ENCODE measurements around the gene SLAMF9. TPM values are rescaled to one million over a fixed set of nuclear protein-coding genes. Genes with fewer than 3 reads are reported as not detected.
A peak's percentile ranks its signal among the peaks of the same experiment; 100 is the strongest.

SLAMF9 gene
- polyA plus RNA-seq, 2 of the 4 experiments (the other 2 are of a cell fraction): 0.22 to 0.25 TPM

DNA sequence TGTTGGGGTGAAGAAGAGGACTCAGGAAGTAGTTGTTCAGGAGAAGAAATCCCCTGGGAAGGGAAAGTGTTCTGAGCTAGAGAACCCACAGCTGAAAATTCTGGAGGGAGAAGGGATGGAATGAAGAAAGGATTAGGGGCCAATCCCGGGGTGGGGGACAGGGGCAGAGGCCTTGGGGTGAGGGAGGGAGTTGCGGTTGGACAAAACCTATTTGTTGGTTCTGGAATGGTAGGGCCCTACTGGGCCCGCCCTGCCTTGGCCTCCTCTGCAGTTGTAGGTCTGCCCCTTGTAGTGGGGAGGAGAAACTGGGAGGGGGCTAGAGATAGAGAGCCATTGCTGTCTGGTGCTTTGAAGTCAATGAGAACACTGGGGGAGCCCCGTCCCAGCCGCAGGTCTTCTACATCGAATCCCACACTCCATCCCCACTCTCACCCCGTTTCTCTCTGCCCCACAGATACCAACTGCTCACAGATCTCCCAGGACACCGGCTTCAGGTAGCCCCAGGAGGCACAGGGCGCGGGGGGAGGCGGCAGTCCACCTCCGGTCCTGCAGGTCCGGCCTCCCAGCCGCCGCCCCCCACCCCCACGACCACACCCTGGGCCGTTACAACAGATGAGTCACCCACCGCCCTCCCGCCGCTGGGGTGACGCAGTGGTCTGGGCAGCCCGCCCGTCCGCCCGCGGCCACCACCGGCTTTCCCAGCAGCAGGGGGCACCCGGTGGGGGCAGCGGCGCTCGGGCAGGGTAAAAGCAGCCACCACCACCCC is 29.8 kb downstream of the SLAMF9 start (continued):
- TF ChIP-seq, protein P1, sequence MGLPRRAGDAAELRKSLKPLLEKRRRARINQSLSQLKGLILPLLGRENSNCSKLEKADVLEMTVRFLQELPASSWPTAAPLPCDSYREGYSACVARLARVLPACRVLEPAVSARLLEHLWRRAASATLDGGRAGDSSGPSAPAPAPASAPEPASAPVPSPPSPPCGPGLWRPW (IDR thresholded peaks at IDR 0.05): peak; percentile 51; the same call in 1 of the 2 replicates
- TF ChIP-seq POLR2A (IDR thresholded peaks at IDR 0.05; ENCODE audit: low read length) (no peak), ZNF302 (CRISPR knock-in tag; IDR thresholded peaks at IDR 0.05) (no peak), ESRRA (IDR thresholded peaks at IDR 0.05; ENCODE audit: borderline replicate concordance, low read length) (no peak), HDAC2 (IDR thresholded peaks at IDR 0.05) (no peak), RFX5 (IDR thresholded peaks at IDR 0.05) (no peak), NPAS2 (CRISPR knock-in tag; IDR thresholded peaks at IDR 0.05; ENCODE audit: borderline replicate concordance) (no peak), TP53 (CRISPR knock-in tag; IDR thresholded peaks at IDR 0.05) (no peak), SMC3 (IDR thresholded peaks at IDR 0.05) (peak; percentile 18; the same call in 1 of the 3 replicates), REST (IDR thresholded peaks at IDR 0.05) (no peak; the same call in 1 of the 2 replicates), NFE2L2 (conservative IDR thresholded peaks at IDR 0.05; ENCODE audit: low read length) (no peak), RAD21 (conservative IDR thresholded peaks at IDR 0.05 in 1 of 2, IDR thresholded peaks at IDR 0.05 in 1 of 2) (no peak), RARB (CRISPR knock-in tag; IDR thresholded peaks at IDR 0.05) (0 out of 2 replicates have a peak, but pooled peaks have one; percentile 25), HOXB13 (CRISPR knock-in tag; IDR thresholded peaks at IDR 0.05; ENCODE audit: low read depth) (no peak), CBX8 (IDR thresholded peaks at IDR 0.05) (no peak), FOSL2 (IDR thresholded peaks at IDR 0.05) (peak; percentile 95), FOSL2 (CRISPR knock-in tag; IDR thresholded peaks at IDR 0.05) (peak; percentile 100)
- TF ChIP-seq, protein P2, sequence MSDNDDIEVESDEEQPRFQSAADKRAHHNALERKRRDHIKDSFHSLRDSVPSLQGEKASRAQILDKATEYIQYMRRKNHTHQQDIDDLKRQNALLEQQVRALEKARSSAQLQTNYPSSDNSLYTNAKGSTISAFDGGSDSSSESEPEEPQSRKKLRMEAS (IDR thresholded peaks at IDR 0.05): peak; percentile 52; the same call in 1 of the 2 replicates
- TF ChIP-seq, protein P3, sequence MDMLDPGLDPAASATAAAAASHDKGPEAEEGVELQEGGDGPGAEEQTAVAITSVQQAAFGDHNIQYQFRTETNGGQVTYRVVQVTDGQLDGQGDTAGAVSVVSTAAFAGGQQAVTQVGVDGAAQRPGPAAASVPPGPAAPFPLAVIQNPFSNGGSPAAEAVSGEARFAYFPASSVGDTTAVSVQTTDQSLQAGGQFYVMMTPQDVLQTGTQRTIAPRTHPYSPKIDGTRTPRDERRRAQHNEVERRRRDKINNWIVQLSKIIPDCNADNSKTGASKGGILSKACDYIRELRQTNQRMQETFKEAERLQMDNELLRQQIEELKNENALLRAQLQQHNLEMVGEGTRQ (IDR thresholded peaks at IDR 0.05): no peak
- TF ChIP-seq, protein P4, sequence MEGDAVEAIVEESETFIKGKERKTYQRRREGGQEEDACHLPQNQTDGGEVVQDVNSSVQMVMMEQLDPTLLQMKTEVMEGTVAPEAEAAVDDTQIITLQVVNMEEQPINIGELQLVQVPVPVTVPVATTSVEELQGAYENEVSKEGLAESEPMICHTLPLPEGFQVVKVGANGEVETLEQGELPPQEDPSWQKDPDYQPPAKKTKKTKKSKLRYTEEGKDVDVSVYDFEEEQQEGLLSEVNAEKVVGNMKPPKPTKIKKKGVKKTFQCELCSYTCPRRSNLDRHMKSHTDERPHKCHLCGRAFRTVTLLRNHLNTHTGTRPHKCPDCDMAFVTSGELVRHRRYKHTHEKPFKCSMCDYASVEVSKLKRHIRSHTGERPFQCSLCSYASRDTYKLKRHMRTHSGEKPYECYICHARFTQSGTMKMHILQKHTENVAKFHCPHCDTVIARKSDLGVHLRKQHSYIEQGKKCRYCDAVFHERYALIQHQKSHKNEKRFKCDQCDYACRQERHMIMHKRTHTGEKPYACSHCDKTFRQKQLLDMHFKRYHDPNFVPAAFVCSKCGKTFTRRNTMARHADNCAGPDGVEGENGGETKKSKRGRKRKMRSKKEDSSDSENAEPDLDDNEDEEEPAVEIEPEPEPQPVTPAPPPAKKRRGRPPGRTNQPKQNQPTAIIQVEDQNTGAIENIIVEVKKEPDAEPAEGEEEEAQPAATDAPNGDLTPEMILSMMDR (IDR thresholded peaks at IDR 0.05): no peak
- TF ChIP-seq, protein P5, sequence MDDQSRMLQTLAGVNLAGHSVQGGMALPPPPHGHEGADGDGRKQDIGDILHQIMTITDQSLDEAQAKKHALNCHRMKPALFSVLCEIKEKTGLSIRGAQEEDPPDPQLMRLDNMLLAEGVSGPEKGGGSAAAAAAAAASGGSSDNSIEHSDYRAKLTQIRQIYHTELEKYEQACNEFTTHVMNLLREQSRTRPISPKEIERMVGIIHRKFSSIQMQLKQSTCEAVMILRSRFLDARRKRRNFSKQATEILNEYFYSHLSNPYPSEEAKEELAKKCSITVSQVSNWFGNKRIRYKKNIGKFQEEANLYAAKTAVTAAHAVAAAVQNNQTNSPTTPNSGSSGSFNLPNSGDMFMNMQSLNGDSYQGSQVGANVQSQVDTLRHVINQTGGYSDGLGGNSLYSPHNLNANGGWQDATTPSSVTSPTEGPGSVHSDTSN (IDR thresholded peaks at IDR 0.05): no peak; the same call in 1 of the 2 replicates

All from A549 (cell line).